H1 (cell line): ENCODE results near the gene ANXA6. TPM values are rescaled to one million over a fixed set of nuclear protein-coding genes. Genes with fewer than 3 reads are reported as not detected.

Experiments
- BCL11A ChIP-seq, 2 experiments: IDR thresholded peaks; one replicate each; pipeline ENCODE4 v1.6.1; 2011; ENCODE audit warnings: low read depth in 2 of 2, low read length in 2 of 2, mild to moderate bottlenecking in 2 of 2
- CHD1 ChIP-seq: IDR thresholded peaks from 2 replicates; pipeline ENCODE4 v1.6.1; 2012; ENCODE audit warnings: low read depth, low read length, improper control_type of control experiment
- KDM1A ChIP-seq: fragments of 200-600, 300-600 bp; sonication (generic); IDR thresholded peaks from 2 replicates; pipeline ENCODE4 v1.7.1; 2016; ENCODE audit warnings: mild to moderate bottlenecking, low read length, borderline replicate concordance
- TAF7 ChIP-seq: optimal IDR thresholded peaks from 2 replicates; pipeline ENCODE3; 2011; ENCODE audit warnings: low read depth, mild to moderate bottlenecking, inconsistent platforms, low read length, moderate library complexity, borderline replicate concordance
- polyA plus RNA-seq, 7 experiments: library from polyadenylated mRNA; depleted of rRNA in 3 of 7; stranded (reverse) in 5 of 7; unstranded in 2 of 7; fragments of >200 nt in 5 of 7; fragments of 200-250 nt in 2 of 7; gene quantifications; 1 replicate in 5 of 7; 2 replicates in 1 of 7; 4 replicates in 1 of 7; pipeline versions ENCODE4 v1.2.1 to v1.2.3, GENCODE V29; 2011 to 2013; ENCODE audit warnings: missing spikeins in 2 of 7, mixed read lengths in 2 of 7
- total RNA-seq: library from RNA; stranded (reverse); fragmentation: NEBNext Ultra II Directional; extraction: Animal tissue kit (Norgen Biotek cat#: 25700); gene quantifications from 2 replicates; pipeline ENCODE4 v1.2.1, GENCODE V29; 2021

Gene ANXA6
- total and polyA plus RNA-seq, 2 of the 8 experiments (the other 6 are each of a cell fraction or from before 2014, with no cell fraction given) = 61.3 to 78.6 TPM

- TF ChIP-seq TAF7 = no peak
- no peak for TF ChIP-seq CHD1
- TF ChIP-seq KDM1A = no peak
- no peak for TF ChIP-seq BCL11A (IDR thresholded peaks at IDR 0.05; ENCODE audit: low read depth in 2 of 2, low read length in 2 of 2)
Observed at GRCh38 chr5:151063142-151063989, 94.2 kb downstream of the ANXA6 start (continued).
